GM12878 (cell line): ENCODE measurements around the gene CPEB1. TPM values are rescaled to one million over a fixed set of nuclear protein-coding genes. Genes with fewer than 3 reads are reported as not detected.

Experiments used
- ATAC-seq: fragments of 200-7000 bp; cut with Tn5 transposase; 3 replicates; pipeline ENCODE4 v1.9.1; 2020; ENCODE audit warnings: mild to moderate bottlenecking, moderate library complexity
- BruUV-seq: library from RNA; stranded (reverse); fragments of 400-500 nt; replicated peaks from 2 replicates; lab custom pipeline; 2021; lab: Mats Ljungman, UMichigan
- CTCF ChIA-PET: fragments of 300-600 bp; sonication (Branson Sonifier 250); formaldehyde crosslinking; extraction: SDS; loops from one replicate; lab custom pipeline; 2021; ENCODE audit warnings: inconsistent platforms; lab: Yijun Ruan, JAX
- POLR2A ChIA-PET: fragments of 350-600 bp; formaldehyde crosslinking; extraction: SDS; loops from one replicate; lab custom pipeline; 2021; ENCODE audit warnings: inconsistent platforms; lab: Charles Lee
- RAD21 ChIA-PET: fragments of 300-600 bp; sonication (Branson Sonifier 250); formaldehyde crosslinking; loops from one replicate; lab custom pipeline; 2023; ENCODE audit warnings: antibody characterized with exemption; ENCODE audit not compliant: unreplicated experiment; lab: Charles Lee
- SMC1A ChIA-PET: fragments of 300-600 bp; sonication (Branson Sonifier 250); formaldehyde crosslinking; loops from one replicate; lab custom pipeline; 2023; ENCODE audit not compliant: unreplicated experiment, uncharacterized antibody; lab: Charles Lee
- DNase-seq: peaks from one replicate; pipeline ENCODE4 v3.0.0-alpha.2; 2011; ENCODE audit warnings: low read depth, low spot score
- FAIRE-seq: peaks from 3 replicates; lab custom pipeline; 2011; peaks lifted over from hg19 to GRCh38; lab: Jason Lieb, UNC
- H2AFZ ChIP-seq: 2 replicates; pipeline ENCODE4 v1.6.0; 2011; ENCODE audit warnings: low read depth, low read length, control low read depth; ENCODE audit not compliant: control insufficient read depth
- H3K27ac ChIP-seq: 2 replicates; pipeline ENCODE4 v1.5.1; 2011; ENCODE audit warnings: control low read depth; ENCODE audit not compliant: control insufficient read depth, insufficient read depth
- H3K27me3 ChIP-seq, 2 experiments: replicated peaks in 1 of 2; 2 replicates each; pipeline versions ENCODE4 v1.6.0 to v1.6.1; 2011; ENCODE audit warnings: low read length in 1 of 2; ENCODE audit not compliant: control insufficient read depth in 2 of 2, insufficient read depth in 2 of 2
- H3K36me3 ChIP-seq, 2 experiments: 2 replicates each; pipeline ENCODE4 v1.5.1; 2011; ENCODE audit warnings: low read length in 1 of 2; ENCODE audit not compliant: control insufficient read depth in 2 of 2, insufficient read depth in 2 of 2
- H3K4me1 ChIP-seq: 2 replicates; pipeline ENCODE4 v1.6.1; 2011; ENCODE audit warnings: mild to moderate bottlenecking, low read length, moderate library complexity, mixed read lengths; ENCODE audit not compliant: control insufficient read depth, insufficient read depth
- H3K4me2 ChIP-seq: 2 replicates; pipeline ENCODE4 v1.6.0; 2011; ENCODE audit warnings: control low read depth; ENCODE audit not compliant: control insufficient read depth, insufficient read depth
- H3K4me3 ChIP-seq: fragments of 200-600 bp; sonication (generic); 2 replicates; pipeline ENCODE4 v1.5.1; 2016
- H3K79me2 ChIP-seq: 2 replicates; pipeline ENCODE4 v1.6.0; 2011; ENCODE audit warnings: low read length; ENCODE audit not compliant: control insufficient read depth, insufficient read depth
- H3K9ac ChIP-seq: 2 replicates; pipeline ENCODE4 v1.8.0; 2011; ENCODE audit warnings: low read length, control low read depth, mixed read lengths; ENCODE audit not compliant: control insufficient read depth, insufficient read depth
- H3K9me3 ChIP-seq: replicated peaks from 3 replicates; pipeline ENCODE4 v1.5.1; 2011; ENCODE audit warnings: mild to moderate bottlenecking, low read length; ENCODE audit not compliant: control insufficient read depth, insufficient read depth
- H4K20me1 ChIP-seq: 2 replicates; pipeline ENCODE4 v1.6.0; 2011; ENCODE audit not compliant: control insufficient read depth, insufficient read depth
- ATF7 ChIP-seq: fragments of 450-650 bp; IDR thresholded peaks from 2 replicates; pipeline ENCODE4 v1.6.1; 2016; ENCODE audit warnings: low read depth, mild to moderate bottlenecking
- CBFB ChIP-seq: IDR thresholded peaks from 2 replicates; pipeline ENCODE4 v1.6.1; 2016; ENCODE audit warnings: antibody characterized with exemption, low read depth
- KAT2A ChIP-seq: conservative IDR thresholded peaks from 2 replicates; pipeline ENCODE4 v1.6.1; 2011; ENCODE audit warnings: low read depth, low read length; ENCODE audit not compliant: control insufficient read depth
- POLR2AphosphoS2 ChIP-seq: IDR thresholded peaks from 2 replicates; pipeline ENCODE4 v1.6.1; 2011; ENCODE audit warnings: low read depth, mild to moderate bottlenecking, low read length, improper control_type of control experiment, moderate library complexity
- RAD21 ChIP-seq: IDR thresholded peaks from 2 replicates; pipeline ENCODE4 v1.6.1; 2011; ENCODE audit warnings: mild to moderate bottlenecking, low read depth, low read length, moderate library complexity; ENCODE audit not compliant: insufficient read depth
- RBBP5 ChIP-seq: fragments of 200-600 bp; sonication (generic); conservative IDR thresholded peaks from 2 replicates; pipeline ENCODE4 v1.6.1; 2016
- USF1 ChIP-seq: IDR thresholded peaks from 2 replicates; pipeline ENCODE4 v1.6.1; 2011; ENCODE audit warnings: borderline replicate concordance, low read depth, mild to moderate bottlenecking, moderate library complexity, mixed read lengths, low read length; ENCODE audit not compliant: insufficient read depth; ENCODE audit errors: extremely low read length
- ZNF384 ChIP-seq: IDR thresholded peaks from 2 replicates; pipeline ENCODE4 v1.6.1; 2012; ENCODE audit warnings: low read depth, mild to moderate bottlenecking, low read length, improper control_type of control experiment, borderline replicate concordance
- WGBS: methylation state at CpG from one replicate; pipeline ENCODE4 v1.1.6; 2016; ENCODE audit warnings: low lambda C conversion rate; ENCODE audit not compliant: insufficient replicate concordance, insufficient coverage; ENCODE audit errors: missing lambda C conversion rate; 5-methylcytosine and 5-hydroxymethylcytosine counted together
- in situ Hi-C: fragments of 300-500 bp; cut with MboI; formaldehyde crosslinking; loops from 9 replicates; pipeline ENCODE4 v1.14.3; 2018; ENCODE audit warnings: mixed read lengths
- intact Hi-C: fragments of 100-400 bp; cut with micrococcal nuclease; formaldehyde crosslinking; loops from one replicate; pipeline ENCODE4 v1.14.2; 2022; ENCODE audit not compliant: unreplicated experiment
- polyA plus RNA-seq, 11 experiments: library from polyadenylated mRNA; depleted of rRNA in 4 of 11; unstranded in 6 of 11; stranded (reverse) in 5 of 11; fragments of >200 nt; fragmentation: Nextera tagmentation in 4 of 11; fragmentation: Illumina TruSeq in 1 of 11; extraction: Ambion mirVana in 4 of 11; extraction: Trizol in 1 of 11; gene quantifications; 1 replicate in 1 of 11; 2 replicates in 10 of 11; pipeline versions ENCODE4 v1.2.1 to v1.2.3, GENCODE V29; 2011 to 2016; ENCODE audit warnings: inconsistent platforms in 2 of 11, missing spikeins in 2 of 11, low read depth in 1 of 11
- total RNA-seq, 4 experiments: library from RNA; depleted of rRNA in 3 of 4; stranded (reverse); fragments of >200 nt in 3 of 4; fragmentation: Illumina TruSeq in 1 of 4; extraction: Trizol in 1 of 4; gene quantifications; 2 replicates each; pipeline versions ENCODE4 v1.2.1 to v1.2.3, GENCODE V29; 2013 to 2021

Gene CPEB1
- total and polyA plus RNA-seq, 10 of the 15 experiments (the other 5 are each of a cell fraction or from before 2014, with no cell fraction given) = 0.05 to 1.1 (median 0.46) TPM

- H3K4me3 ChIP-seq = no peak overlapping the region
- ChIA-PET RAD21 (no interaction called here), POLR2A (interaction anchor here (0.5 to 0.7 kb wide), 2 partner anchors 69 to 153 kb away, joined by 3 to 5 read pairs; no protein-coding TSS in a partner anchor), CTCF (no interaction called here), SMC1A (no interaction called here)
- BruUV-seq = no TSS peak
- no peak overlapping the region for H3K4me2 ChIP-seq
- 54% methylated on average over 5 of the region's 5 CpGs for WGBS
- in situ Hi-C loops = no loop called here
- no peak overlapping the region for H3K27ac ChIP-seq
- no peak overlapping the region for H3K9ac ChIP-seq
- ATAC-seq (no peak), DNase-seq (no peak), FAIRE-seq (no peak)
- no peaks in the 10 kb centered on the region for H4K20me1 ChIP-seq
- intact Hi-C loops = no loop called here
- H3K27me3 ChIP-seq = peaks cover 5 to 12% of the 10 kb centered on the region in 2 experiments; a peak in 3 of 4 replicates
- no peaks in the 10 kb centered on the region for H3K4me1 ChIP-seq
- no peaks in the 10 kb centered on the region for H3K79me2 ChIP-seq
- TF ChIP-seq ZNF384 (no peak), POLR2AphosphoS2 (no peak), ATF7 (no peak), USF1 (no peak), KAT2A (no peak), CBFB (no peak), RBBP5 (no peak), RAD21 (no peak)
- no peaks in the 10 kb centered on the region for H3K9me3 ChIP-seq
- no peak overlapping the region for H2AFZ ChIP-seq
- no peaks in the 10 kb centered on the region for H3K36me3 ChIP-seq
Measured at GRCh38 chr15:82572311-82572710, 74.9 kb downstream of the CPEB1 start.
